GM19468 (cell line): ENCODE measurements around the gene FOXL3.

Experiments used
- ATAC-seq: cut with Tn5 transposase; IDR thresholded peaks from one replicate; pipeline ENCODE4 v1.9.1; 2021; ENCODE audit warnings: mild to moderate bottlenecking, moderate library complexity, moderate number of reproducible peaks; ENCODE audit not compliant: unreplicated experiment; ENCODE audit errors: extremely low read depth

Gene FOXL3

GRCh38 chr7:265998-266850 is 23.7 kb upstream of the FOXL3 start:
- ATAC-seq, result no peak

- ATAC-seq, result no peak
These were observed 22.8 kb upstream of the FOXL3 start for GRCh38 chr7:266851-267840.

GRCh38 chr7:268991-269390 is 21.0 kb upstream of the FOXL3 start:
- ATAC-seq, result no peak

- no peak for ATAC-seq
These were observed 20.2 kb upstream of the FOXL3 start for GRCh38 chr7:269721-270120.

- ATAC-seq, result no peak
These were observed 19.5 kb upstream of the FOXL3 start for GRCh38 chr7:270351-270983.

GRCh38 chr7:271266-272107 is 18.5 kb upstream of the FOXL3 start:
- no peak for ATAC-seq

- ATAC-seq, result no peak
These were observed 17.8 kb upstream of the FOXL3 start for GRCh38 chr7:272108-272615.

- no peak for ATAC-seq
These were observed 17.3 kb upstream of the FOXL3 start for GRCh38 chr7:272631-273030.

- ATAC-seq, result no peak
These were observed 16.6 kb upstream of the FOXL3 start for GRCh38 chr7:273327-273726.

- ATAC-seq, result no peak
These were observed 15.7 kb upstream of the FOXL3 start for GRCh38 chr7:274266-274665.

- no peak for ATAC-seq
These were observed 13.6 kb upstream of the FOXL3 start for GRCh38 chr7:276230-276835.

GRCh38 chr7:277228-277627 is 12.7 kb upstream of the FOXL3 start:
- ATAC-seq, result no peak

- no peak for ATAC-seq
These were observed 11.9 kb upstream of the FOXL3 start for GRCh38 chr7:278081-278480.

- ATAC-seq, result no peak
These were observed 10.1 kb upstream of the FOXL3 start for GRCh38 chr7:279821-280220.

GRCh38 chr7:280461-280860 is 9.5 kb upstream of the FOXL3 start:
- no peak for ATAC-seq

- no peak for ATAC-seq
These were observed 8.3 kb upstream of the FOXL3 start for GRCh38 chr7:281637-282036.

- no peak for ATAC-seq
These were observed 7.3 kb upstream of the FOXL3 start for GRCh38 chr7:282621-283020.

GRCh38 chr7:284762-285722 is 4.9 kb upstream of the FOXL3 start:
- no peak for ATAC-seq
